Stimulated activated naive CD8-positive, alpha-beta T cell treated with anti-CD3 and anti-CD28 coated beads, Interleukin-15, amount 100 ng/mL, for 72 hours (primary cell): ENCODE data around the gene WNT3A.

Experiments used
- ATAC-seq: fragments of 150-1000 bp; cut with Tn5 transposase; 2 replicates; pipeline ENCODE4 v1.10.0; 2021; ENCODE audit warnings: mild to moderate bottlenecking, moderate library complexity
- DNase-seq, 2 donors: peaks; one replicate each; pipeline ENCODE4 v3.0.0; 2021 to 2022
- H3K27ac Mint-ChIP-seq, 2 donors: one replicate each; pipeline ENCODE4 v1.8.0; 2022; ENCODE audit warnings: mild to moderate bottlenecking in 2 of 2, mixed read lengths in 2 of 2, moderate library complexity in 2 of 2
- H3K27me3 Mint-ChIP-seq: one replicate; pipeline ENCODE4 v1.8.0; 2022; ENCODE audit warnings: mixed read lengths
- H3K4me1 Mint-ChIP-seq: one replicate; pipeline ENCODE4 v1.8.0; 2022; ENCODE audit warnings: mild to moderate bottlenecking, mixed read lengths
- H3K4me3 Mint-ChIP-seq, 2 donors: one replicate each; pipeline ENCODE4 v1.8.0; 2022; ENCODE audit warnings: mild to moderate bottlenecking in 2 of 2, mixed read lengths in 2 of 2, moderate library complexity in 1 of 2
- H3K9me3 Mint-ChIP-seq, 2 donors: one replicate each; pipeline ENCODE4 v1.8.0; 2022; ENCODE audit warnings: mixed read lengths in 2 of 2

The WNT3A gene

GRCh38 chr1:228046421-228047182 lies 39.8 kb downstream of the WNT3A start:
- H3K4me3 Mint-ChIP-seq, result no peak overlapping the region
- H3K27ac Mint-ChIP-seq, result no peak overlapping the region
- DNase-seq, result no peak
- H3K27me3 Mint-ChIP-seq, result peaks cover 31% of the 10 kb centered on the region
- no peak for ATAC-seq
- H3K9me3 Mint-ChIP-seq, result peaks cover 0 to 10% of the 10 kb centered on the region in 2 donors
- no peaks in the 10 kb centered on the region for H3K4me1 Mint-ChIP-seq

GRCh38 chr1:228047183-228047466 lies 40.3 kb downstream of the WNT3A start:
- Mint-ChIP-seq H3K4me3 (no peak overlapping the region), H3K27me3 (peaks cover 36% of the 10 kb centered on the region), H3K27ac (no peak overlapping the region), H3K4me1 (no peaks in the 10 kb centered on the region), H3K9me3 (peaks cover 0 to 10% of the 10 kb centered on the region in 2 donors)
- ATAC-seq, result no peak
- DNase-seq, result no peak

DNA sequence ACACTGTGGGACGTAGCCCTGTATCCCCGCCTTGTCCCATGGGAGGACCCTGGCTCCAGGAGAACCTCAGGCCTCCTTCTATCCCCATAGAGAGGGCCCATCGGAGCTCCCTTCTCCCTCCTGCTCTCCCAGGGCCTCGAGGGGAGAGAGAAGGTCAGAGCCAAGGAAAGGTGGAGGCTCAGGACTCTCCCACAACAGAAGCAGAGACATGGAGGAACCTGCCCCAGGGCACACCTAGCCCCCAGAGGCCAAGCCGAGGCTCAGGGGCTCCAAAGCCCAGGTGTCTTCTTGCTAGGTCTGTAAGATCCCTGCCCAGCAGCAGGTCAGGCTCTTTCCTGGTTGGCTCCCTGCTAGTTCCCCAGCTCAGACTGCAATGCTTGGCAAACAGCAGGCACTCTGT lies 41.3 kb downstream of the WNT3A start:
- H3K4me3 Mint-ChIP-seq, result no peak overlapping the region
- no peak for DNase-seq

DNA sequence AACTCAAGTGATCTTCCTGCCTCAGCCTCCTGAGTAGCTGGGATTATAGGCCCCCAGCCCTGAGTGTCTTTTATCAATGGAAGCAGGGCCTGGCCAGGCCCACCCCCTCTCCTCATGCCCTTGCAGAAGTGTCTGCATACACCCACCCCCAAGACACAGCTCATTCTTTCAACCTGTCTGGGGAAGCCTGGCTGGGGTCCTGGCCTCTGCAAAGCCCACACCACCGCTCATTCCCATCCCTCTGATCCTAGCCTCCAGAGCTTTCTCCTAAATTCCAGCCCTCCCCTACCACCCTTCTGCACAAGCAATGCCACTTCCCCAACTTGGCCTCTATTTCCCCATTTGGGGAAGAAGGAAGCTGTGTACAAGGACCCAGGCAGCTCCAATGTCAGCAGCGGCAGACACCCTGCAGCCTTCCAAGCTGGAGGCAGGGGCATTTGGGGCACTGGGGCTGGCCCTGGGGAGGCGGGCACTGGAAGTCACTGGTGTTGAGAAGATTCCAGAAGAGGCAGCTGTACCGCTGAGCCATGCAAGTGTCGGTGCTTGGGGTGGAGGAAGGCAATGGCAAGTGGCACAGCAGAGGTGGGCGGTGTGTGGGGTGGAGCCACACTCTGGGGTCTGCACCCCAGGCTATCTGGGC lies 42.0 kb downstream of the WNT3A start:
- H3K27ac Mint-ChIP-seq, result no peak overlapping the region
- no peak for DNase-seq
- no peak overlapping the region for H3K4me3 Mint-ChIP-seq
- H3K9me3 Mint-ChIP-seq, result peaks cover 0 to 10% of the 10 kb centered on the region in 2 donors
- peaks cover 52% of the 10 kb centered on the region for H3K27me3 Mint-ChIP-seq
- no peaks in the 10 kb centered on the region for H3K4me1 Mint-ChIP-seq
- ATAC-seq, result no peak

More for the DNA sequence above, 41.3 kb downstream of the WNT3A start:
- ATAC-seq, result no peak
- peaks cover 46% of the 10 kb centered on the region for H3K27me3 Mint-ChIP-seq
- no peaks in the 10 kb centered on the region for H3K4me1 Mint-ChIP-seq
- H3K27ac Mint-ChIP-seq, result no peak overlapping the region
- H3K9me3 Mint-ChIP-seq, result peaks cover 0 to 10% of the 10 kb centered on the region in 2 donors

DNA sequence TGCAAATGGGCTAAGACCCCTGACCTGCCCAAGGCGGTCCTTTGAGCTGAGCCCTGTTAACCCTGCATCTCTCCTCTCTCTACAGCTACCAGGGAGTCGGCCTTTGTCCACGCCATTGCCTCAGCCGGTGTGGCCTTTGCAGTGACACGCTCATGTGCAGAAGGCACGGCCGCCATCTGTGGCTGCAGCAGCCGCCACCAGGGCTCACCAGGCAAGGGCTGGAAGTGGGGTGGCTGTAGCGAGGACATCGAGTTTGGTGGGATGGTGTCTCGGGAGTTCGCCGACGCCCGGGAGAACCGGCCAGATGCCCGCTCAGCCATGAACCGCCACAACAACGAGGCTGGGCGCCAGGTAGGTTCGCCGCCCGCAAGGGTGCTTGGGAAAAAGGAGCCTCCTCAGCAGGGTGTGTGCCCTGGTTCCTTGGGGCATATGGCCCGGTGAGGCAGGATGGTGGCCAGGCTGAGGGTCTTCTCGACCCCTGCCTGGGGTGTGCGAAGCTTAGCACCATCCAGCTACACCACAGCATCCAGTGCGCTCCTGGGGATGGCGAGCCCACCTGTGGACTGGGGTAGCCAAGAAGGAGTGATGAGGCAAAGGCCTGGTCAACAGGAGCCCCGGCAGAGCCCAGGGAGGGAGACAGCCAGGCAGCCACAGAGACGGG lies 43.9 kb downstream of the WNT3A start:
- peaks cover 0 to 10% of the 10 kb centered on the region in 2 donors for H3K9me3 Mint-ChIP-seq
- ATAC-seq (no peak), DNase-seq (no peak)
- no peaks in the 10 kb centered on the region for H3K4me1 Mint-ChIP-seq
- peak overlapping the region in 1 of 2 donors; percentile 45 for H3K27ac Mint-ChIP-seq
- no peak overlapping the region for H3K4me3 Mint-ChIP-seq
- H3K27me3 Mint-ChIP-seq, result peaks cover 56% of the 10 kb centered on the region

DNA sequence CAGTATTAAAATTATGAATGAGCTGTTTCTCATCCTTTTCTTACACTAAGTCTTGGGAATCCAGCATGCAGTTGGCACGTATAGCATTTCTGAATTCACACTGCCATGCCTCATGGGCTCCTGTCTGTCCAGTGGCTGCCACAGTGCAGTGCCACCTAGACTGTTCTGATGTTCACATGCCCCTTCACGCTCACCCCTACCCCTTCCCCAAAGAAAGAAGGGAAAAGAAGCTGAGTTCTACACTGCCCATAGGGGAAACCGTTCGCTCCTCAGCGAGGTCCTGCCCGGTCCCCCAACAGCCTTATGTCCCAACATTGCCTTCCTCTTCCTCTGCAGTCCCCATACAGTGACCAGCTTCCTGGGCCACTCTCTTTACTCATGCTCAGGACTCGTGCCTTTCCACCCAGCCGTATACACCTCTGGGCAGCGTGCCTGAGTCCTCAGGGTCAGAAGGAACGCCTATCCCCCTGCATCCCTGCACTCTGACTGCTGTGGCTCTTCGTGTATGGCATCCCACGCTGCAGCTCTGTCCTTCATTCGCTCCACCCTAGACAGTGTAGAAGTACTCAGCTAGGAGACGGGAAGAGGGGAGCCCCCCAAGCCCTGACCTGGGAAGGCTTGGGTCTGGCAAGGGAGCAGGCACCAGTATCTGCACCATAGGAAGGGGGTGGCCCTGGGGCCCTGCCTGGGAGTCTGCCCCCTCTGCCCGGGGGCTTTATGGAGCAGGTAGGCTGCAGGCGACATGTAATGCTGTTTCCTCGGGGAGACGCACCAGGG lies 51.6 kb downstream of the WNT3A start:
- Mint-ChIP-seq H3K9me3 (no peaks in the 10 kb centered on the region), H3K4me1 (peaks cover 29% of the 10 kb centered on the region), H3K27ac (no peak overlapping the region), H3K27me3 (peaks cover 82% of the 10 kb centered on the region), H3K4me3 (peak overlapping the region; percentile 7 to 74)
- DNase-seq (no peak), ATAC-seq (no peak)

DNA sequence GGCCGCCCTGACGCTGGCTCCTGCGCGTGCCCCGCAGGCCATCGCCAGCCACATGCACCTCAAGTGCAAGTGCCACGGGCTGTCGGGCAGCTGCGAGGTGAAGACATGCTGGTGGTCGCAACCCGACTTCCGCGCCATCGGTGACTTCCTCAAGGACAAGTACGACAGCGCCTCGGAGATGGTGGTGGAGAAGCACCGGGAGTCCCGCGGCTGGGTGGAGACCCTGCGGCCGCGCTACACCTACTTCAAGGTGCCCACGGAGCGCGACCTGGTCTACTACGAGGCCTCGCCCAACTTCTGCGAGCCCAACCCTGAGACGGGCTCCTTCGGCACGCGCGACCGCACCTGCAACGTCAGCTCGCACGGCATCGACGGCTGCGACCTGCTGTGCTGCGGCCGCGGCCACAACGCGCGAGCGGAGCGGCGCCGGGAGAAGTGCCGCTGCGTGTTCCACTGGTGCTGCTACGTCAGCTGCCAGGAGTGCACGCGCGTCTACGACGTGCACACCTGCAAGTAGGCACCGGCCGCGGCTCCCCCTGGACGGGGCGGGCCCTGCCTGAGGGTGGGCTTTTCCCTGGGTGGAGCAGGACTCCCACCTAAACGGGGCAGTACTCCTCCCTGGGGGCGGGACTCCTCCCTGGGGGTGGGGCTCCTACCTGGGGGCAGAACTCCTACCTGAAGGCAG lies 52.3 kb downstream of the WNT3A start:
- Mint-ChIP-seq H3K27ac (no peak overlapping the region), H3K9me3 (no peaks in the 10 kb centered on the region), H3K4me3 (peak overlapping the region; percentile 7 to 74), H3K4me1 (peaks cover 29% of the 10 kb centered on the region), H3K27me3 (peaks cover 77% of the 10 kb centered on the region)
- ATAC-seq, result peak; percentile 44
- peak in 1 of 2 donors; percentile 24 for DNase-seq

DNA sequence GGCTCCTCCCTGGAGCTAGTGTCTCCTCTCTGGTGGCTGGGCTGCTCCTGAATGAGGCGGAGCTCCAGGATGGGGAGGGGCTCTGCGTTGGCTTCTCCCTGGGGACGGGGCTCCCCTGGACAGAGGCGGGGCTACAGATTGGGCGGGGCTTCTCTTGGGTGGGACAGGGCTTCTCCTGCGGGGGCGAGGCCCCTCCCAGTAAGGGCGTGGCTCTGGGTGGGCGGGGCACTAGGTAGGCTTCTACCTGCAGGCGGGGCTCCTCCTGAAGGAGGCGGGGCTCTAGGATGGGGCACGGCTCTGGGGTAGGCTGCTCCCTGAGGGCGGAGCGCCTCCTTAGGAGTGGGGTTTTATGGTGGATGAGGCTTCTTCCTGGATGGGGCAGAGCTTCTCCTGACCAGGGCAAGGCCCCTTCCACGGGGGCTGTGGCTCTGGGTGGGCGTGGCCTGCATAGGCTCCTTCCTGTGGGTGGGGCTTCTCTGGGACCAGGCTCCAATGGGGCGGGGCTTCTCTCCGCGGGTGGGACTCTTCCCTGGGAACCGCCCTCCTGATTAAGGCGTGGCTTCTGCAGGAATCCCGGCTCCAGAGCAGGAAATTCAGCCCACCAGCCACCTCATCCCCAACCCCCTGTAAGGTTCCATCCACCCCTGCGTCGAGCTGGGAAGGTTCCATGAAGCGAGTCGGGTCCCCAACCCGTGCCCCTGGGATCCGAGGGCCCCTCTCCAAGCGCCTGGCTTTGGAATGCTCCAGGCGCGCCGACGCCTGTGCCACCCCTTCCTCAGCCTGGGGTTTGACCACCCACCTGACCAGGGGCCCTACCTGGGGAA lies 53.0 kb downstream of the WNT3A start:
- peak overlapping the region; percentile 62 to 74 for H3K4me3 Mint-ChIP-seq
- peak; percentile 68 for ATAC-seq
- H3K27me3 Mint-ChIP-seq, result peaks cover 79% of the 10 kb centered on the region
- peaks cover 29% of the 10 kb centered on the region for H3K4me1 Mint-ChIP-seq
- peak; percentile 69 to 78 for DNase-seq
- no peak overlapping the region for H3K27ac Mint-ChIP-seq
- H3K9me3 Mint-ChIP-seq, result no peaks in the 10 kb centered on the region

GRCh38 chr1:228060458-228061190 lies 53.8 kb downstream of the WNT3A start:
- ATAC-seq (no peak), DNase-seq (no peak)
- no peaks in the 10 kb centered on the region for H3K9me3 Mint-ChIP-seq
- peaks cover 29% of the 10 kb centered on the region for H3K4me1 Mint-ChIP-seq
- no peak overlapping the region for H3K27ac Mint-ChIP-seq
- peak overlapping the region; percentile 16 to 74 for H3K4me3 Mint-ChIP-seq
- H3K27me3 Mint-ChIP-seq, result peaks cover 86% of the 10 kb centered on the region

DNA sequence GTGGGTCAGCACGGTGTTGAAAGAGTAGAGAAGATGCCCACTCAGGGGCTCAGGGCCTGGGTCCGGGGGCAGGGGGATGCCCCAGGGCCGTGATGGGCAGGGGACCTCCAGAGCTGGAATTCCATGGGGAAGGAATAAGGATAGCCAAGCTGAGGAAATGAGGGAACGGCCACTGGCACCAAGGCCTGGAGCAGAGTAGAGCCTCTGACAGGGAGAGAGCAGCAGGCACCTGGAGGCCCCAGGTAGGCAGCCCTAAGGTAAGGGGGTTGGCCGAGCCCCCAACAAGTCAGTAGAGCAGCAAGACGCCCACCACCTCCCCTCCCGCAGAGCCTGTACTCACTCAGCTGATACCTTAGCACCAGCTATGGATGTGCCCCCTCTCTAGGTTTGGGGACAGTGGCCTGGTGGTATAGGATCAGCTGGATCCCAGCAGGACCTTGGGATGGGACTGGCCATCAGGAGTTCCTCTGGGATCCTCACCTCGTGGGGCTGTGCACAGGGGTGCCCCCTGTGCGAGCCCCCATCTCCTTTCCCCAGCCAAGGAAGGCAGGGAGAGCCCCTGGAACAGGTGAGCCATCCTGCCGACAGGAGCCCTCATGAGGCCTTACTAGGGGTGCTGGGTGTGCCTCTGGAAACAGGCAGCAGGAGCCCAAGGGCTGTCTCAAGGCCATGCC lies 54.8 kb downstream of the WNT3A start:
- DNase-seq, result no peak
- no peak for ATAC-seq
- Mint-ChIP-seq H3K27me3 (peaks cover 86% of the 10 kb centered on the region), H3K27ac (no peak overlapping the region), H3K4me3 (no peak overlapping the region), H3K4me1 (peaks cover 29% of the 10 kb centered on the region), H3K9me3 (no peaks in the 10 kb centered on the region)

DNA sequence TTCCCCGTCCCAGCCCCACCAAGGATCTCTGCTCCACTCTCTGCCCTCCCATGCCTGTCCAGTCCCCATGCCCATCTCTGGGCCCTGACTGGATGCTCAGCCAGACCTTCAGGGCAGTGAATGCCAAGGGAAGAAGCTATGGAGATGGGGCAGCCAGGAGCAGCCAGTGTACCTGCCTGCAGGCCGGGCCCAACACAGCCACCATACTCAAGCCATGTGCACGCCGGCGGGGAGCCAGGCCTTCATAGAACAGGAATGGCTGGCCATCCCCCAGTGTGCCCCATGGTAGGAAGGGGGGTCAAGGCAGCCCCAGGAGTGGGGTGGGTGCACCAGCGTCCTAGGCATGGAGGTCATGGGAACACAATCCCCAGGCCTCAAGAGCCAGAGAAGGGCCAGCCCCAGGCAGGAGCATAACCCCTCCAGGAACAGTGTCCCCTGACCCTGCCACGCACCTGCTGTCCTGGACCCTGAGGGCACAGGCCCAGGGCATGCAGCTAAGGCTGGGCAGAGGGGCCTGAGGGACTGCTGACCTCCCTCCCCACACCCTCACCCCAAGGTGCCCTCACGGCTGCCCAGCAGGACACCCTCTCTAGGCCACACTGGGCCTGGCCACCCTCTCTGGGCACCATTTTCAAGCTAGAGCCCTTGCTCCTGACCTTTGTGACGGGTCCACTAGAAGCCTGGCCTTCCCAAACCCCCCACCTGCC lies 55.4 kb downstream of the WNT3A start:
- no peak overlapping the region for H3K27ac Mint-ChIP-seq
- ATAC-seq, result no peak
- peaks cover 29% of the 10 kb centered on the region for H3K4me1 Mint-ChIP-seq
- no peak overlapping the region for H3K4me3 Mint-ChIP-seq
- no peak for DNase-seq
- no peaks in the 10 kb centered on the region for H3K9me3 Mint-ChIP-seq
- peaks cover 86% of the 10 kb centered on the region for H3K27me3 Mint-ChIP-seq

- no peak for DNase-seq
- ATAC-seq, result no peak
- Mint-ChIP-seq H3K27ac (no peak overlapping the region), H3K27me3 (peaks cover 81% of the 10 kb centered on the region), H3K9me3 (no peaks in the 10 kb centered on the region), H3K4me3 (no peak overlapping the region), H3K4me1 (peaks cover 29% of the 10 kb centered on the region)
Observed at GRCh38 chr1:228062812-228063211, 56.0 kb downstream of the WNT3A start.
